G401 (cell line): ENCODE measurements around the gene IFT52. TPM values are rescaled to one million over a fixed set of nuclear protein-coding genes. Genes with fewer than 3 reads are reported as not detected.

Experiments used
- DNase-seq: peaks from one replicate; pipeline ENCODE4 v3.0.0-alpha.2; 2015; ENCODE audit warnings: low spot score
- in situ Hi-C: cut with HindIII; loops from 2 replicates; pipeline ENCODE4 v1.10.0; 2016; ENCODE audit warnings: low sequenced_read_pairs, mixed read lengths
- total RNA-seq: library from RNA; depleted of rRNA; stranded (reverse); fragments of >200 nt; shearing (Covaris generic); gene quantifications from 2 replicates; pipeline ENCODE4 v1.2.3, GENCODE V29; 2014; rRNA removed

IFT52 gene
- total RNA-seq, 1 experiment from 2014 or later = 72.5 TPM

DNA sequence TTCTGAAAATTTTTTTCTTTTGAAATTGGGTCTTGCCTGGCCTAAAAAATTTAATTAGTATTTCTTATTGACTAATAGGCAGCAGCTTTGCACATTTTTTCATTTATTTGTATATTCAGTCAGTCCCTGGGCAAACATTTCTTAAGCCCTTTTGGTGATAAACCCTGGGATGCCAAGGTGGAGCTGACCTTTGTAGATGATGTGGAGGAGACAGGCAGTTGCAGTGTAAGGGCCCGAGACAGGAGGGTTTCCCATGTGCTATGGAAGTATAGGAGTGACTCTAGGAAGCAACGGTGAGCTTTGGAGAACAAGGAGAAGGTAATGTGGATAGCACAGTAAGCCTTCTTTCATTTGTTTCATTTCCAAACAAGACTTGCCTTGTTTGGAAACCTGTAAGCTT, 79.7 kb downstream of the IFT52 start:
- no peak for DNase-seq
- in situ Hi-C loops = no loop called here

DNA sequence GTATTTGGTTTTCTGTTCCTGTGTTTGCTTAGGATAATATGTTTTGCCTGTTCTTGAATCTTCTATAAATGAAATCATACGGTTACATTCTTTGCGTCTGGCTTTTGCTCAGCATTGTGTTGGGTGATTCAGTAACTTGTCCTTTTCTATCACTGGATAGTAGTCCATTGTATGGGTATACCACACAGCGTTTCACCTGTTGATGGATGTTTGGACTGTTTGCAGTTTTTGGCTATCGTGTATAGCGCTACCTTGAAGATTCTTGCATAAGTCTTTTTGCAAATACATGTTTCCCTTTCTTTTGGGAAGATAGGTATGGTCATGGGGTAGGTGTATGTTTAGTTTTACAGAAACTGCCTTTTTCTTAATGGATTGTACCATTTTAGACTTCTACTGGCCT, 85.6 kb downstream of the IFT52 start:
- no peak for DNase-seq
- in situ Hi-C loops = no loop called here

DNA sequence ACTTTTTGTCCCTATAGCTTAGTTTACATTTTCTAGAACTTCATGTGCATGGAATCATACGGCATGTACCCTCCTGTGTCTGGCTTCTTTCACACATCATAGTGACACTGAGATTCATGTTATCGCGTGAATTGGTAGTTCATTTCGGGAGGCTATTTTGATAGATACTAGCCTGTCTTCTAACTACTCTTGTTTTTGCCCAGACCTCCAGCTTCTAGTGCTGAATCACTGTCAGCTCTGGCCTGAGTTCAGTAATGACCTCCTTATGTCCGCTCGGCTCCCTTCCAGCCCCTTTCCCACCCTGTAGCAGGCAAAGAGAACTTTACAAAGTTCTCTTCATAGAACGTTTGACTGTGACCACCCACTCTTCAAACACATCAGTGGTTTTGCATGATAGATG, 90.2 kb downstream of the IFT52 start:
- in situ Hi-C loops = no loop called here
- peak; percentile 70 for DNase-seq

DNA sequence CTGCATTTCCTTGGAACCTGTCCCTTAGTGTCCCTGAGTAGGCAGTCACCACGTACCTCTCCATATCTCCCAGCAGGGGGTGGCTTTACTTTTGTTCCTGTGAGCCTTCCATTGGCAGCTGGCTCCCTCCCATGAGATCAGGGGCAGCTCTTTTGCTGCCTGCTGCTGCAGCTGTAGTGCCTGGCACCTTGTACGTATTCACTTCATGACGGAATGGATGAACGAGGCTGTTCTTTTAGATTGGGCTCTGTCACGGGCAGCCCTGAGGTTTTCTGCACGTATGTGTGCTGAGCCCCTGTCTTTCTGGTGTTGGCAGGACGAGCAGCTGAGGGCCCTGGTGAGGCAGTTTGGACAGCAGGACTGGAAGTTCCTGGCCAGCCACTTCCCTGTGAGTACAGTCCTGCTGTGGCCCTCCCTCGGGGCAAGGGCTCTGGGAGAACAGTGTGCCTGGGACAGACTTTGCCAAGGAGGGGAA, 90.8 kb downstream of the IFT52 start:
- peak; percentile 46 for DNase-seq
- in situ Hi-C loops = no loop called here

DNA sequence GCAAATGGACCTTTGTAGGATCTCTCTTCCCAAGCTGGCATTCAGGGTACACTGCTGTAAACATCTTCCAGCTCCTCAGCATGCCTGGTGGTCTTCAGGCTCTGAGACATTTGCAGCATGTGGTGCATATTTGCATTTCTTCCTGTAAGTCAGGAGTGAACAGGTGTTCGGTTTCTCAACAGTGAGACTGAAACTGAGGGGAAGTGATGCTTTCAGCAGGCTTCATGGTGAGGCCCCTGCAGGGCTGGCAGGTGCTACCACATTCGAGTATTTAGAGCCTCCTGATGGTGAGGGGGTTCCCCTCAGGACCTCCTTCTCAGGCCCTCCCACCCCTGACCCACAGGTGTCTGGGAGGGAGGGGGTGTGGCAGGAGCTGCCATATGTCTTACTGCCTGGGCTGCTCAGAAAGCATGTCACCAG, 91.3 kb downstream of the IFT52 start:
- in situ Hi-C loops = no loop called here
- DNase-seq = peak; percentile 43

DNA sequence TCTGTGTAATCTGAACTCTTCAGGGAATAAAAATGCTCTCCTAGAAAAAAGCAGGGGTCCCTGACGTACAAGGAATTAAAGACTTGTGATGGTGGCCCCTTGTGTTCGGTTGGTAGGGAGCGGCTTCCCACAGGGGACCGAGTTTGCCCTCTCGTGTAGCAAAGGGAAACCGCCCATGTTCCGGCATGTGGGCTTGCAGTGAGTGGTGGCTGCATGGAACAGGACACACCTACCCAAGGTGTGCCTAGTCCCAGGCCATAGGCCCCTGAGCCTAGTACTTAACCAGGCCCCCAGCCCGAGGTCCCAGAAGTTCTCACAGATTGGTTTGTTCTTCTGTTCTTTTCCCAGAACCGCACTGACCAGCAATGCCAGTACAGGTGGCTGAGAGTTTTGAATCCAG, 91.7 kb downstream of the IFT52 start:
- no peak for DNase-seq
- in situ Hi-C loops = no loop called here

DNA sequence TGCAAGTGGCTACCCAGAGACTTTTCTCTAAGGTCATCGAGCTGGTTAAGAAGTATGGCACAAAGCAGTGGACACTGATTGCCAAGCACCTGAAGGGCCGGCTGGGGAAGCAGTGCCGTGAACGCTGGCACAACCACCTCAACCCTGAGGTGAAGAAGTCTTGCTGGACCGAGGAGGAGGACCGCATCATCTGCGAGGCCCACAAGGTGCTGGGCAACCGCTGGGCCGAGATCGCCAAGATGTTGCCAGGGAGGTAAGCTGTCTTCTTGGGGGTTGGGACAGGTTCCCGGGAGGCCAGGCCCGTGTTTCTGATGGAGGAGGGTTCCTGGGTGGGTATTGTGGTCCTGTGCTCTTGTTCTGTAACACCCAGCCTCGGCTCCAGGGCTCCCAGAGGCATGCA, 96.1 kb downstream of the IFT52 start:
- in situ Hi-C loops = no loop called here
- no peak for DNase-seq

DNA sequence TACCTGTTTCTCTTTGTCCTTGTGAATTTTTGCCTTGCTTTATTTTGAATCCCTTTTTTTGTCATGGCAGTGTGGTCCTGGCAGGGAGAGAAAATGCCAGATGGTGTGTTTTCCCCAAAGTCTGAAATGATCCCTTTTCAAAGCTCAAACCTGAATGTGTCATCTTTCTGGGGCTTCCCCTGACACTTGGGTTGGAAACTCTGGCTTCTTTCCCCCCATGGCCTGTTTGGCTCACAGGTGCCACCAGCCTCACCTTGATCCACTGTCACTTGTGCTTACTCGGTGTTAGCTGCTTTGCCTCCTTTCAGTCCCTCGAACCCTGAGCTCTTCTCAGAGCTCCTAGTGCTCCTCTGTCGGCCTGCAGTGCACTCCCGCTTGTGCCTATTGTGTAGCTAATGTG, 98.4 kb downstream of the IFT52 start:
- peak; percentile 4 for DNase-seq
- in situ Hi-C loops = no loop called here

DNA sequence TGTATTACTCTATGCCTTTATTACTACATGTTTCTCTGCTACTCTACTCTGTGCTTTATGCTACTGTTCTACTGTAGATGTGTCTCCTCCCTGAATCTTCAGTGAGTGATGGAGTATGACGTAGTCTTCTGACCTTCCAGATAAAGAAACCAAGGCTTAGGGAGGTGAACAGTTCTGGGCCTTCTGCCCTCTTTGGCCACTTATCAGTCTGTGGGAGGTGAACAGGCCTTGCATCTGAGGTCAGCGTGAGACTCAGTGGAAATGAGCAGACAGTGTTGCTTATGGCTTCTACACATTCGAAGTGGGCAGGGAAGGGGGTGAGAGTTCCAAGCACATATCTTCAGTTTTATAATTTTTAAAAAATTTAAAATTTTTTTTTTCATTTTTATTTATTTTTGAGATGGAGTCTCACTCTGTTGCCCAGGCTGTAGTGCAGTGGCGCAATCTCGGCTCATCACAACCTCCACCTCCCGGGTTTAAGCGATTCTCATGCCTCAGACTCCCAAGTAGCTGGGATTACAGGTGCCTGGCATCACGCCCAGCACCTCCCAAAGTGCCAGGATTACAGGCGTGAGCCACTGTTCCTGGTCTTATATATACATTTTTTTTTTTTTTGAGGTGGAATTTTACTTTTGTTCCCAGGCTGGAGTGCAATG, 100.3 kb downstream of the IFT52 start:
- in situ Hi-C loops = no loop called here
- no peak for DNase-seq

DNA sequence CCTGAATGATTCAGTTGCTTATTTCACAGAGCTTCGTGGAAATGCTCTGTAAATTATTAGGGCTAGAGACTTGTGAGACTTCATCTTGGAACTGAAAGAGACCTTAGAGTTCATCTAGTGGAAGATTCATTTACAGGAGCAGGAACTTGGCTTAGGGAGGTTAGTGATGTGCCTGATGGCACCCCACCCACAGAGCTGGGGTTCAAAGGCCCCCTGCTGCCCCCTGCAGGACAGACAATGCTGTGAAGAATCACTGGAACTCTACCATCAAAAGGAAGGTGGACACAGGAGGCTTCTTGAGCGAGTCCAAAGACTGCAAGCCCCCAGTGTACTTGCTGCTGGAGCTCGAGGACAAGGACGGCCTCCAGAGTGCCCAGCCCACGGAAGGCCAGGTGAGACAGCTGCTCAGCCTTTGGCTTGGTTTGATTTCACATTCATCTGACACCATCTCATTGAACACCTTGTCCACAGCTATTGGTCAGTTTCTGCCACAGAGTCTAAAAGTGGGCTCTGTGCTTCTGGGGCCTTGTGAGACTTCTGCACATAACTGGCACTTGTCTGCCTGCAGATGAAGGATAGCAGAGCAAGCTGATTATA, 101.3 kb downstream of the IFT52 start:
- in situ Hi-C loops = no loop called here
- DNase-seq = peak; percentile 27

DNA sequence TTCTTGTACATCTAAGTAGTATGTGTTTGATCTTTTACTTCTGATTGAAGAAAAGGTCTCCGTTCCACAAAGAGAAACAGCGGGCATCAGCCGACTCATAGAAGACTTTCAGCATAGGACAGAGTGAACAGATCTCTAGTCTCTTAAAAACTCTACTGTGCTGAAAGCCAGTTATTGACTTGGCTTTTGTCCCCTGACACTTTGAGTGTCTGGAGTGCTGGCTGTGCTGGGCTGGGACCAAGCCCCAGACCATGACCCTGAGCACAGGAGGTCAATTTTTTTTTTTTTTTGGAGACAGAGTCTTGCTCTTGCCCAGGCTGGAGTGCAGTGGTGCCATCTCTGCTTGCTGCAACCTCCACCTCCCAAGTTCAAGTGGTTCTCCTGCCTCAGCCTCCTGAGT, 104.0 kb downstream of the IFT52 start:
- no peak for DNase-seq
- in situ Hi-C loops = no loop called here

DNA sequence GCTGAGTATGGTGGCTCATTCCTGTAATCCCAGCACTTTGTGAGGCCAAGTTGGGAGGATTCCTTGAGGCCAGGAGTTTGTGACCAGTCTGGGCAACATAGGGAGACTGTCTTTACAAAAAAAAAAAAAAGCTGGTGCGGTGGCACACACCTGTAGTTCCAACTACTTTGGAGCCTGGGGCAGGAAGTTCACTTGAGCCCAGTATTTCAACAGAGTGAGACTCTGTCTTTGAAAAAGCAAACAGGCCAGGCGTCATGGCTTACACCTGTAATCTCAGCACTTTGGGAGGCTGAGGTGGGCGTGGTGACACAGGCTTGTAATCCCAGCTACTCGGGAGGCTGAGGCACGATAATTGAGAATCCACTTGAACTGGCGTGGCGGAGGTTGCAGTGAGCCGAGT, 104.8 kb downstream of the IFT52 start:
- DNase-seq = no peak
- in situ Hi-C loops = no loop called here

Other genes with a start within 250 kb of the IFT52 start
- gene SRSF6, start 133.0 kb upstream of the IFT52 start, total RNA-seq = 24.1 and 27.9 TPM in 2 replicates
- 3.0 and 17.9 TPM in 2 replicates for gene L3MBTL1, start 83.2 kb upstream of the IFT52 start, total RNA-seq
- gene SGK2, start 31.9 kb upstream of the IFT52 start, total RNA-seq = 0.27 TPM in 1 of 2 replicates, not detected in the other
- gene MYBL2, start 76.2 kb downstream of the IFT52 start, total RNA-seq = 28.0 and 36.1 TPM in 2 replicates
- gene GTSF1L, start 136.1 kb downstream of the IFT52 start, total RNA-seq = not detected in 2 replicates